Fibroblast of the aortic adventitia (primary cell): ENCODE data around the gene NXN. TPM values are rescaled to one million over a fixed set of nuclear protein-coding genes. Genes with fewer than 3 reads are reported as not detected.
"Not testable (repeated sequence)": the region's sequence is repeated elsewhere in the genome, so short reads cannot be mapped to it uniquely, and the experiment has no call there.

Experiments
- DNase-seq: peaks from one replicate; pipeline ENCODE4 v3.0.0-alpha.2; 2010; ENCODE audit warnings: low read depth
- H3K4me3 ChIP-seq: 2 replicates; pipeline ENCODE4 v1.5.1; 2011; ENCODE audit warnings: low read depth, mild to moderate bottlenecking, control low read depth, low read length, moderate library complexity
- CTCF ChIP-seq: IDR thresholded peaks from 2 replicates; pipeline ENCODE4 v1.5.1; 2011; ENCODE audit warnings: mild to moderate bottlenecking, low read length, control low read depth, inconsistent platforms; ENCODE audit not compliant: insufficient read depth
- total RNA-seq: library from RNA; depleted of rRNA; stranded (reverse); fragments of >200 nt; gene quantifications from 2 replicates; pipeline ENCODE4 v1.2.3, GENCODE V29; 2012; ENCODE audit warnings: low replicate concordance

The NXN gene
- total RNA-seq, 1 donor = 18.1 TPM

GRCh38 chr17:1002412-1002753, 22.8 kb upstream of the NXN start:
- DNase-seq = peak; percentile 60
- no peak overlapping the region for H3K4me3 ChIP-seq
- peak; percentile 23 for TF ChIP-seq CTCF

- no peak for TF ChIP-seq CTCF
- peak; percentile 76 for DNase-seq
- H3K4me3 ChIP-seq = no peak overlapping the region
These were observed 22.2 kb upstream of the NXN start for GRCh38 chr17:1001640-1002411.

GRCh38 chr17:1000597-1001461, 21.3 kb upstream of the NXN start:
- H3K4me3 ChIP-seq = no peak overlapping the region
- DNase-seq = peak; percentile 44
- no peak for TF ChIP-seq CTCF

- H3K4me3 ChIP-seq = peak overlapping the region; percentile 99
- TF ChIP-seq CTCF = no peak
- no peak for DNase-seq
These were observed 18.5 kb upstream of the NXN start for GRCh38 chr17:998111-998510.

- peak; percentile 98 for DNase-seq
- TF ChIP-seq CTCF = peak; percentile 80
- peak within 1 kb of the TSS; percentile 99 for H3K4me3 ChIP-seq
These were observed 17.2 kb upstream of the NXN start, which contains the start of gene TIMM22 for GRCh38 chr17:996554-997344. Gene TIMM22, plus strand, starts transcription at chr17:997129. Its CDS starts 14 bp downstream, at chr17:997143.

GRCh38 chr17:995324-995723, 15.7 kb upstream of the NXN start:
- not testable (repeated sequence) for DNase-seq, H3K4me3 ChIP-seq
